ENCODE measurements around the gene MPP4. TPM values are rescaled to one million over a fixed set of nuclear protein-coding genes. Genes with fewer than 3 reads are reported as not detected.

Gene MPP4
- total RNA-seq, 1 donor from 2014 or later: 0.37 TPM

DNA sequence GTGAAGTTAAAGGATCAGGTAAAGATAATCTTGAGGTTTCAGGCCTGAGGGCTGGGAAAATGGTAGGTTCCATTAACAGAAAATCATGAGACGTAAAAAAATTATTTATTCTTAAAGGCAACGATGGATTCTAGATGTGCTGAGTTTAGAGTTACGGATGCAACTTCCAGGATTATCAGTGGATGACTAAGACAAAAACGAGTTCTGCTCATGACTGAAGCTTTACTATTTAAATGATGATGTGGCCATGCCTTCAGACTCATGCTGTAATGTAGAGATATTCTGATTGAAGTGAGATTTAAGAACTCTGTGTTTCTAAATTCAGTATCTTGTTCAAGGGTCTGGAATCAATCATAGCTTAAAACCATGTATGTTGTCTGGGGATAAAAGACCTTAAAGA lies 60.1 kb downstream of the MPP4 start:
- peaks cover 17% of the 10 kb centered on the region for H3K36me3 Mint-ChIP-seq (ENCODE audit: low read depth)
- no peaks in the 10 kb centered on the region for H3K27me3 Mint-ChIP-seq (ENCODE audit: low read depth)
- peaks cover 7% of the 10 kb centered on the region for H3K4me1 Mint-ChIP-seq (ENCODE audit: low read depth)
- no peak for DNase-seq (ENCODE audit: low spot score)
- no peaks in the 10 kb centered on the region for H3K9me3 Mint-ChIP-seq (ENCODE audit: low read depth)
- no peak overlapping the region for H3K4me3 Mint-ChIP-seq (ENCODE audit: unreplicated experiment)
- no peak for TF ChIP-seq CTCF (IDR thresholded peaks at IDR 0.05)
- no peak overlapping the region for H3K27ac Mint-ChIP-seq (ENCODE audit: unreplicated experiment)

- Mint-ChIP-seq H3K27ac (ENCODE audit: unreplicated experiment) (no peak overlapping the region), H3K27me3 (ENCODE audit: low read depth) (no peaks in the 10 kb centered on the region), H3K9me3 (ENCODE audit: low read depth) (no peaks in the 10 kb centered on the region), H3K36me3 (ENCODE audit: low read depth) (peaks cover 35% of the 10 kb centered on the region), H3K4me1 (ENCODE audit: low read depth) (no peaks in the 10 kb centered on the region), H3K4me3 (ENCODE audit: unreplicated experiment) (no peak overlapping the region)
- no peak for TF ChIP-seq CTCF (IDR thresholded peaks at IDR 0.05)
- no peak for DNase-seq (ENCODE audit: low spot score)
Observed at GRCh38 chr2:201633661-201634249, 64.7 kb downstream of the MPP4 start.

- no peak for DNase-seq (ENCODE audit: low spot score)
- H3K4me3 Mint-ChIP-seq (ENCODE audit: unreplicated experiment): no peak overlapping the region
- H3K27me3 Mint-ChIP-seq (ENCODE audit: low read depth): no peaks in the 10 kb centered on the region
- TF ChIP-seq CTCF (IDR thresholded peaks at IDR 0.05): no peak
- H3K4me1 Mint-ChIP-seq (ENCODE audit: low read depth): no peaks in the 10 kb centered on the region
- no peak overlapping the region for H3K27ac Mint-ChIP-seq (ENCODE audit: unreplicated experiment)
- no peaks in the 10 kb centered on the region for H3K9me3 Mint-ChIP-seq (ENCODE audit: low read depth)
- peaks cover 32% of the 10 kb centered on the region for H3K36me3 Mint-ChIP-seq (ENCODE audit: low read depth)
Observed at GRCh38 chr2:201631041-201631440, 67.4 kb downstream of the MPP4 start.

GRCh38 chr2:201630577-201630976 lies 67.9 kb downstream of the MPP4 start:
- Mint-ChIP-seq H3K27ac (ENCODE audit: unreplicated experiment) (no peak overlapping the region), H3K4me1 (ENCODE audit: low read depth) (no peaks in the 10 kb centered on the region), H3K36me3 (ENCODE audit: low read depth) (peaks cover 32% of the 10 kb centered on the region), H3K9me3 (ENCODE audit: low read depth) (no peaks in the 10 kb centered on the region), H3K27me3 (ENCODE audit: low read depth) (no peaks in the 10 kb centered on the region), H3K4me3 (ENCODE audit: unreplicated experiment) (no peak overlapping the region)
- TF ChIP-seq CTCF (IDR thresholded peaks at IDR 0.05): no peak
- no peak for DNase-seq (ENCODE audit: low spot score)

DNA sequence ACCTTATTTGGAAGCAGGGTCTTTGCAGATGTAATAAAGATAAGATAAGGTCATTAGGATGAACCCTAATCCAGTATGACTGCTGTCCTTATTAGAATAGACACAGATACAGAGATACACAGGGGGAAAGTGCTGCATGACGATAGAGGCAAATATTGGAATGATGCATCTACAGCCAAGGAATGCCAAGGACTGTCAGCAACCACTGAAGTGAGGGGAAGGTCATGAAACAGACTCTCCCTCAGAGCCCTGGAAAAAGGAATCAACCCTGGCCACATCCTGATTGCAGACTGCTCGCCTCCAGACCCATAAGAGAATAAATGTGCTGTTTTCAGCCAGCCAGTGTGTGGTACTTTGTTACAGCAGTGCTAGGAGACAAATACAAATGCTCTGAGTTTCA lies 69.9 kb downstream of the MPP4 start:
- no peak for TF ChIP-seq CTCF (IDR thresholded peaks at IDR 0.05)
- no peak overlapping the region for H3K27ac Mint-ChIP-seq (ENCODE audit: unreplicated experiment)
- no peaks in the 10 kb centered on the region for H3K27me3 Mint-ChIP-seq (ENCODE audit: low read depth)
- H3K36me3 Mint-ChIP-seq (ENCODE audit: low read depth): peaks cover 31% of the 10 kb centered on the region
- H3K9me3 Mint-ChIP-seq (ENCODE audit: low read depth): no peaks in the 10 kb centered on the region
- DNase-seq (ENCODE audit: low spot score): no peak
- no peak overlapping the region for H3K4me3 Mint-ChIP-seq (ENCODE audit: unreplicated experiment)
- no peaks in the 10 kb centered on the region for H3K4me1 Mint-ChIP-seq (ENCODE audit: low read depth)

Data from chondrocyte (in vitro differentiated cells).